AG04449 (cell line): ENCODE measurements around the gene GNG8.

Experiments
- CTCF ChIA-PET: fragments of 350-600 bp; formaldehyde crosslinking; extraction: SDS; loops from one replicate; lab custom pipeline; 2021; ENCODE audit warnings: antibody characterized with exemption; lab: Yijun Ruan, JAX
- POLR2A ChIA-PET: fragments of 400-600, 350-600 bp; formaldehyde crosslinking; extraction: SDS; loops from one replicate; lab custom pipeline; 2020; ENCODE audit warnings: antibody characterized with exemption, inconsistent platforms; lab: Yijun Ruan, JAX
- DNase-seq: peaks from one replicate; pipeline ENCODE4 v3.0.0-alpha.2; 2010; ENCODE audit warnings: low read depth, low spot score
- H3K4me3 ChIP-seq: 2 replicates; pipeline ENCODE4 v1.5.1; 2011; ENCODE audit warnings: low read depth, mild to moderate bottlenecking, control low read depth, low read length
- CTCF ChIP-seq: IDR thresholded peaks from one replicate; pipeline ENCODE4 v1.5.1; 2011; ENCODE audit warnings: mild to moderate bottlenecking, moderate library complexity, low read length, control low read depth, inconsistent platforms; ENCODE audit not compliant: insufficient read depth; ENCODE audit errors: missing control alignments

The GNG8 gene

GRCh38 chr19:46624958-46625661, 10.9 kb downstream of the GNG8 start, which contains the start of gene PTGIR:
TSS of gene PTGIR (minus strand) at chr19:46625089. CDS start at chr19:46624225, 864 bp downstream.
- H3K4me3 ChIP-seq = peak within 1 kb of the TSS; percentile 50
- ChIA-PET CTCF (interaction anchor here (0.7 to 6.1 kb wide), 6 partner anchors 8 to 124 kb away, joined by 3 to 66 read pairs (median 4); partner anchors contain the start of genes DACT3 and GNG8), POLR2A (interaction anchor here (1.5 to 1.8 kb wide), 2 partner anchors 14 to 24 kb away, joined by 4 to 6 read pairs; partner anchors contain the start of gene CALM3)
- no peak for DNase-seq
- no peak for TF ChIP-seq CTCF

GRCh38 chr19:46623915-46624502, 12.0 kb downstream of the GNG8 start:
- ChIA-PET POLR2A (interaction anchor here (1.8 kb wide), 1 partner anchor 23 kb away, joined by 6 read pairs; the partner anchor contains the start of gene CALM3), CTCF (interaction anchor here (1.0 to 6.1 kb wide), 5 partner anchors 10 to 125 kb away, joined by 3 to 66 read pairs (median 5); partner anchors contain the start of genes DACT3 and GNG8)
- peak overlapping the region; percentile 27 for H3K4me3 ChIP-seq
- no peak for TF ChIP-seq CTCF
- no peak for DNase-seq

- TF ChIP-seq CTCF = no peak
- no peak overlapping the region for H3K4me3 ChIP-seq
- ChIA-PET CTCF (interaction anchor here (0.9 to 19.1 kb wide), 4 partner anchors 8 to 107 kb away, joined by 3 to 685 read pairs (median 46); partner anchors contain the start of gene DACT3), POLR2A (no interaction called here)
- DNase-seq = no peak
Measured at GRCh38 chr19:46622118-46622446, 13.9 kb downstream of the GNG8 start.

GRCh38 chr19:46621191-46622117, 14.5 kb downstream of the GNG8 start:
- TF ChIP-seq CTCF = no peak
- ChIA-PET CTCF (interaction anchor here (0.9 to 19.1 kb wide), 4 partner anchors 7 to 108 kb away, joined by 3 to 685 read pairs (median 46); partner anchors contain the start of gene DACT3), POLR2A (interaction anchor here (1.6 kb wide), 1 partner anchor 10 kb away, joined by 5 read pairs; no protein-coding TSS in a partner anchor)
- DNase-seq = no peak
- no peak overlapping the region for H3K4me3 ChIP-seq

GRCh38 chr19:46620716-46621115, 15.3 kb downstream of the GNG8 start:
- POLR2A ChIA-PET = interaction anchor here (1.6 kb wide), 1 partner anchor 11 kb away, joined by 5 read pairs; no protein-coding TSS in a partner anchor

More at GRCh38 chr19:46620716-46621115, 15.3 kb downstream of the GNG8 start:
- no peak for TF ChIP-seq CTCF
- CTCF ChIA-PET = interaction anchor here (3.9 to 19.1 kb wide), 3 partner anchors 7 to 42 kb away, joined by 27 to 685 read pairs (median 66); partner anchors contain the start of gene DACT3
- DNase-seq = no peak
- H3K4me3 ChIP-seq = no peak overlapping the region
